OCI-LY3 (cell line): ENCODE measurements around the gene SNORC.

Experiments used
- EZH2phosphoT487 ChIP-seq: fragments of 200-600 bp; shearing (Covaris generic); IDR thresholded peaks from 2 replicates; pipeline ENCODE4 v1.6.1; 2018; ENCODE audit warnings: antibody characterized with exemption, mixed run types, low read depth
- TF ChIP-seq, protein P1 (sequence below): fragments of 200-600, 300-600 bp; sonication (generic); IDR thresholded peaks from 2 replicates; pipeline ENCODE4 v1.5.1; 2014; ENCODE audit warnings: antibody characterized with exemption, low read length, low read depth

DNA sequence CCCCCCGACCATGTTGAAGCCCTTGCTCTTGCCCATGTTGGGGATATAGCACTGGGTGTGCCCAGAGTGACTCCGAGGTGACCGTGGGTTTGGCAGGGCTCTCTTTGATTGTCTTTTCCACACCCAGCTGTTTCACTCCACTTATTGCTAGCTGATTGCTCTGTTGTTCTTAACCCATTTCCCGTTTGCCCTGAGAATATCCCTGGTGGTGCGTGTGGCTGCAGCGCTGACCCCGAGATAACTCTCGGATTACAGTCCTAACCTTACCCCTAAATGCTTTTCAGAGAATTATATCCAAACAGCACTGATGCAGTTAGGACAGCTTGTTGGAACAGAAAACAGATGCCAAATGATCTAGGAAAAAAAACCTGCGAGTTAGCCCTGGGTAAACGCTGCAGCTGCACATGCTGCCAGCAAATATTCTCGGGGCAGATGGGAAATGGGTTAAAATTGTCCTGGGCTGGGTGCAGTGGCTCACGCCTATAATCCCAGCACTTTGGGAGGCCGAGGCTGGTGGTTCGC lies 34.3 kb upstream of the SNORC start:
- TF ChIP-seq, protein P1, sequence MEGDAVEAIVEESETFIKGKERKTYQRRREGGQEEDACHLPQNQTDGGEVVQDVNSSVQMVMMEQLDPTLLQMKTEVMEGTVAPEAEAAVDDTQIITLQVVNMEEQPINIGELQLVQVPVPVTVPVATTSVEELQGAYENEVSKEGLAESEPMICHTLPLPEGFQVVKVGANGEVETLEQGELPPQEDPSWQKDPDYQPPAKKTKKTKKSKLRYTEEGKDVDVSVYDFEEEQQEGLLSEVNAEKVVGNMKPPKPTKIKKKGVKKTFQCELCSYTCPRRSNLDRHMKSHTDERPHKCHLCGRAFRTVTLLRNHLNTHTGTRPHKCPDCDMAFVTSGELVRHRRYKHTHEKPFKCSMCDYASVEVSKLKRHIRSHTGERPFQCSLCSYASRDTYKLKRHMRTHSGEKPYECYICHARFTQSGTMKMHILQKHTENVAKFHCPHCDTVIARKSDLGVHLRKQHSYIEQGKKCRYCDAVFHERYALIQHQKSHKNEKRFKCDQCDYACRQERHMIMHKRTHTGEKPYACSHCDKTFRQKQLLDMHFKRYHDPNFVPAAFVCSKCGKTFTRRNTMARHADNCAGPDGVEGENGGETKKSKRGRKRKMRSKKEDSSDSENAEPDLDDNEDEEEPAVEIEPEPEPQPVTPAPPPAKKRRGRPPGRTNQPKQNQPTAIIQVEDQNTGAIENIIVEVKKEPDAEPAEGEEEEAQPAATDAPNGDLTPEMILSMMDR = no peak
- TF ChIP-seq EZH2phosphoT487 = no peak
